Endometrial microvascular endothelial cells (primary cell): ENCODE measurements around the gene SPATA25. TPM values are rescaled to one million over a fixed set of nuclear protein-coding genes. Genes with fewer than 3 reads are reported as not detected.

Experiments
- in situ Hi-C: cut with HindIII; loops from 2 replicates; pipeline ENCODE4 v1.10.0; 2017; ENCODE audit warnings: low sequenced_read_pairs, low pct_unique_long_range_greater_than_20kb; ENCODE audit errors: inconsistent ontology term
- total RNA-seq: library from RNA; depleted of rRNA; stranded (reverse); fragments of >200 nt; gene quantifications from one replicate; pipeline ENCODE4 v1.2.3, GENCODE V29; 2015; ENCODE audit errors: inconsistent ontology term

The SPATA25 gene
- total RNA-seq, 1 donor from 2014 or later: not detected

- in situ Hi-C loops: no loop called here
Observed at GRCh38 chr20:45852326-45852725, 35.1 kb downstream of the SPATA25 start.

GRCh38 chr20:45851501-45851900 is 35.9 kb downstream of the SPATA25 start:
- in situ Hi-C loops: no loop called here

GRCh38 chr20:45850926-45851325 is 36.5 kb downstream of the SPATA25 start:
- in situ Hi-C loops: no loop called here

- in situ Hi-C loops: no loop called here
Observed at GRCh38 chr20:45850238-45850637, 37.2 kb downstream of the SPATA25 start.

- in situ Hi-C loops: no loop called here
Observed at GRCh38 chr20:45848969-45849582, 38.3 kb downstream of the SPATA25 start.

- in situ Hi-C loops: no loop called here
Observed at GRCh38 chr20:45848421-45848820, 39.0 kb downstream of the SPATA25 start.

GRCh38 chr20:45845452-45845851 is 42.0 kb downstream of the SPATA25 start:
- in situ Hi-C loops: no loop called here

GRCh38 chr20:45843506-45843905 is 43.9 kb downstream of the SPATA25 start:
- in situ Hi-C loops: no loop called here

GRCh38 chr20:45842169-45842812 is 45.1 kb downstream of the SPATA25 start:
- in situ Hi-C loops: no loop called here

GRCh38 chr20:45841407-45842129 is 45.9 kb downstream of the SPATA25 start:
- in situ Hi-C loops: no loop called here

- in situ Hi-C loops: no loop called here
Observed at GRCh38 chr20:45840700-45841198, 46.7 kb downstream of the SPATA25 start.

- in situ Hi-C loops: no loop called here
Observed at GRCh38 chr20:45836841-45837240, 50.6 kb downstream of the SPATA25 start.

Other genes with a start within 250 kb of the SPATA25 start
- not detected for gene WFDC11, start 217.4 kb downstream of the SPATA25 start, total RNA-seq
- gene WFDC13, start 185.6 kb downstream of the SPATA25 start, total RNA-seq: not detected
- not detected for gene WFDC10B, start 182.6 kb downstream of the SPATA25 start, total RNA-seq
- not detected for gene SPINT4, start 165.3 kb downstream of the SPATA25 start, total RNA-seq
- gene WFDC3, start 95.7 kb downstream of the SPATA25 start, total RNA-seq: 2.7 TPM
- 33.9 TPM for gene DNTTIP1, start 95.7 kb downstream of the SPATA25 start, total RNA-seq
- gene UBE2C, start 75.0 kb downstream of the SPATA25 start, total RNA-seq: 110 TPM
- not detected for gene TNNC2, start 60.3 kb downstream of the SPATA25 start, total RNA-seq
- gene SNX21, start 53.8 kb downstream of the SPATA25 start, total RNA-seq: 13.4 TPM
- gene ACOT8, start 30.2 kb downstream of the SPATA25 start, total RNA-seq: 75.9 TPM
- gene ZSWIM3, start 30.0 kb downstream of the SPATA25 start, total RNA-seq: 4.9 TPM
- gene ZSWIM1, start 6.4 kb downstream of the SPATA25 start, total RNA-seq: 10.0 TPM
- gene NEURL2, start 3.6 kb upstream of the SPATA25 start, total RNA-seq: 1.5 TPM
- 113 TPM for gene CTSA, start 3.7 kb upstream of the SPATA25 start, total RNA-seq
- gene PLTP, start 24.5 kb upstream of the SPATA25 start, total RNA-seq: 3.0 TPM
- gene PCIF1, start 47.1 kb upstream of the SPATA25 start, total RNA-seq: 25.6 TPM
- gene ZNF335, start 84.6 kb upstream of the SPATA25 start, total RNA-seq: 13.2 TPM
- not detected for gene MMP9, start 121.3 kb upstream of the SPATA25 start, total RNA-seq
- gene SLC12A5, start 141.6 kb upstream of the SPATA25 start, total RNA-seq: not detected
- gene NCOA5, start 202.3 kb upstream of the SPATA25 start, total RNA-seq: 25.7 TPM
- 11.7 TPM for gene CD40, start 230.7 kb upstream of the SPATA25 start, total RNA-seq